DMS153 treated with DMSO at 0.1 percent for 48 hours (cell line): ENCODE measurements around the gene MYZAP.

Source experiments
- DNase-seq: peaks from one replicate; lab custom pipeline; 2025; ENCODE audit not compliant: unreplicated experiment; lab: John Stamatoyannopoulos, UW

MYZAP gene

GRCh38 chr15:57619746-57620145 is 28.0 kb downstream of the MYZAP start:
- DNase-seq, result no peak

- no peak for DNase-seq
These were observed 33.0 kb downstream of the MYZAP start for GRCh38 chr15:57624730-57625129.

GRCh38 chr15:57625703-57626448 is 34.2 kb downstream of the MYZAP start:
- no peak for DNase-seq

- DNase-seq, result no peak
These were observed 35.2 kb downstream of the MYZAP start for GRCh38 chr15:57626713-57627440.

- DNase-seq, result no peak
These were observed 39.8 kb downstream of the MYZAP start for GRCh38 chr15:57631386-57632110.

GRCh38 chr15:57634290-57634689 is 42.6 kb downstream of the MYZAP start:
- no peak for DNase-seq

- no peak for DNase-seq
These were observed 43.7 kb downstream of the MYZAP start for GRCh38 chr15:57635300-57635909.

GRCh38 chr15:57637846-57638245 is 46.1 kb downstream of the MYZAP start:
- no peak for DNase-seq

GRCh38 chr15:57639306-57639705 is 47.6 kb downstream of the MYZAP start:
- DNase-seq, result no peak

GRCh38 chr15:57640930-57641682 is 49.4 kb downstream of the MYZAP start:
- DNase-seq, result no peak

- no peak for DNase-seq
These were observed 52.1 kb downstream of the MYZAP start for GRCh38 chr15:57643826-57644225.

GRCh38 chr15:57646087-57646486 is 54.4 kb downstream of the MYZAP start:
- DNase-seq, result no peak

GRCh38 chr15:57647071-57647790 is 55.5 kb downstream of the MYZAP start:
- DNase-seq, result no peak

GRCh38 chr15:57647791-57648130 is 56.1 kb downstream of the MYZAP start:
- no peak for DNase-seq

GRCh38 chr15:57649138-57649537 is 57.4 kb downstream of the MYZAP start:
- no peak for DNase-seq

GRCh38 chr15:57651445-57651844 is 59.7 kb downstream of the MYZAP start:
- DNase-seq, result no peak

GRCh38 chr15:57652481-57652880 is 60.8 kb downstream of the MYZAP start:
- no peak for DNase-seq

- no peak for DNase-seq
These were observed 62.6 kb downstream of the MYZAP start for GRCh38 chr15:57654153-57654852.

- DNase-seq, result no peak
These were observed 63.3 kb downstream of the MYZAP start for GRCh38 chr15:57655053-57655452.

GRCh38 chr15:57655809-57656208 is 64.1 kb downstream of the MYZAP start:
- no peak for DNase-seq
